ENCODE results near the gene OR8H3. TPM values are rescaled to one million over a fixed set of nuclear protein-coding genes. Genes with fewer than 3 reads are reported as not detected.
A peak's percentile ranks its signal among the peaks of the same experiment; 100 is the strongest.

The OR8H3 gene
- total RNA-seq (2014; rRNA removed; shearing (Covaris generic)) (not detected in 2 replicates), total RNA-seq (2022) (not detected in 2 replicates), Bru-seq, nascent RNA (not detected), BruChase-seq, experiment 1, labeled RNA remaining after a 6-hour chase (not detected), BruChase-seq, experiment 2, labeled RNA remaining after a 2-hour chase (not detected)
- long read RNA-seq: 0 reads

- no peaks in the 10 kb centered on the region for H3K36me3 ChIP-seq (ENCODE audit: insufficient read depth, low read length)
- H3K79me2 ChIP-seq (ENCODE audit: insufficient read depth, low read depth, low read length): no peaks in the 10 kb centered on the region
- H2AFZ ChIP-seq (ENCODE audit: low read length): no peak within 1 kb of the TSS
- POLR2A ChIA-PET: no interaction called here
- no peaks in the 10 kb centered on the region for H3K9me3 ChIP-seq (ENCODE audit: low read length)
- H3K4me3 ChIP-seq (ENCODE audit: low read depth, low read length, poor library complexity, severe bottlenecking): no peak within 1 kb of the TSS
- no peak within 1 kb of the TSS for H3K27ac ChIP-seq (ENCODE audit: low read depth, low read length, poor library complexity, severe bottlenecking)
- no TSS peak for BruUV-seq (replicated peaks)
- H3K9me2 ChIP-seq (ENCODE audit: insufficient read depth, low read length): no peaks in the 10 kb centered on the region
- no peaks in the 10 kb centered on the region for H4K20me1 ChIP-seq (ENCODE audit: insufficient read depth, low read length)
- CTCF ChIA-PET (ENCODE audit: unreplicated experiment): no interaction called here
- no peak for TF ChIP-seq CTCF (conservative IDR thresholded peaks at IDR 0.05; ENCODE audit: low read length)
- no peak for TF ChIP-seq EZH2phosphoT487 (IDR thresholded peaks at IDR 0.05; ENCODE audit: borderline replicate concordance, low read depth, low read length)
- H3K4me1 ChIP-seq (ENCODE audit: insufficient read depth, low read length, poor library complexity, severe bottlenecking): no peaks in the 10 kb centered on the region
- H3K4me2 ChIP-seq (ENCODE audit: low read length): no peak within 1 kb of the TSS
- no peak for DNase-seq (ENCODE audit: low spot score)
- intact Hi-C loops (cut with micrococcal nuclease; ENCODE audit: unreplicated experiment): no loop called here
Observed at GRCh38 chr11:56122073-56122472, at the start of gene OR8H3. OR8H3 (plus strand) TSS chr11:56122373; CDS start chr11:56122373, 0 bp downstream.

GRCh38 chr11:56089697-56090096 lies 32.5 kb upstream of the OR8H3 start:
- Histone ChIP-seq H2AFZ (ENCODE audit: low read length) (no peak overlapping the region), H3K9me3 (ENCODE audit: low read length) (no peaks in the 10 kb centered on the region), H3K4me2 (ENCODE audit: low read length) (no peak overlapping the region), H3K27ac (ENCODE audit: low read depth, low read length, poor library complexity, severe bottlenecking) (no peak overlapping the region), H3K4me1 (ENCODE audit: insufficient read depth, low read length, poor library complexity, severe bottlenecking) (no peaks in the 10 kb centered on the region), H4K20me1 (ENCODE audit: insufficient read depth, low read length) (no peaks in the 10 kb centered on the region), H3K4me3 (ENCODE audit: low read depth, low read length, poor library complexity, severe bottlenecking) (no peak overlapping the region), H3K9me2 (ENCODE audit: insufficient read depth, low read length) (no peaks in the 10 kb centered on the region), H3K36me3 (ENCODE audit: insufficient read depth, low read length) (no peaks in the 10 kb centered on the region), H3K79me2 (ENCODE audit: insufficient read depth, low read depth, low read length) (no peaks in the 10 kb centered on the region)
- ChIA-PET CTCF (ENCODE audit: unreplicated experiment) (no interaction called here), POLR2A (interaction anchor here (0.6 kb wide), 1 partner anchor 623 kb away, joined by 4 read pairs; no protein-coding TSS in a partner anchor)
- DNase-seq (ENCODE audit: low spot score): no peak
- no TSS peak for BruUV-seq (replicated peaks)
- TF ChIP-seq EZH2phosphoT487 (IDR thresholded peaks at IDR 0.05; ENCODE audit: borderline replicate concordance, low read depth, low read length) (no peak), CTCF (conservative IDR thresholded peaks at IDR 0.05; ENCODE audit: low read length) (peak; percentile 48; the same call in 1 of the 2 replicates)
- intact Hi-C loops (cut with micrococcal nuclease; ENCODE audit: unreplicated experiment): no loop called here

- Histone ChIP-seq H3K4me2 (ENCODE audit: low read length) (no peak within 1 kb of the TSS), H3K9me3 (ENCODE audit: low read length) (no peaks in the 10 kb centered on the region), H3K9me2 (ENCODE audit: insufficient read depth, low read length) (no peaks in the 10 kb centered on the region), H3K4me1 (ENCODE audit: insufficient read depth, low read length, poor library complexity, severe bottlenecking) (no peaks in the 10 kb centered on the region), H3K27ac (ENCODE audit: low read depth, low read length, poor library complexity, severe bottlenecking) (no peak within 1 kb of the TSS), H4K20me1 (ENCODE audit: insufficient read depth, low read length) (no peaks in the 10 kb centered on the region), H3K36me3 (ENCODE audit: insufficient read depth, low read length) (no peaks in the 10 kb centered on the region), H3K79me2 (ENCODE audit: insufficient read depth, low read depth, low read length) (no peaks in the 10 kb centered on the region), H3K4me3 (ENCODE audit: low read depth, low read length, poor library complexity, severe bottlenecking) (no peak within 1 kb of the TSS), H2AFZ (ENCODE audit: low read length) (no peak within 1 kb of the TSS)
- ChIA-PET CTCF (ENCODE audit: unreplicated experiment) (no interaction called here), POLR2A (no interaction called here)
- DNase-seq (ENCODE audit: low spot score): no peak
- intact Hi-C loops (cut with micrococcal nuclease; ENCODE audit: unreplicated experiment): no loop called here
- BruUV-seq (replicated peaks): no TSS peak
- TF ChIP-seq EZH2phosphoT487 (IDR thresholded peaks at IDR 0.05; ENCODE audit: borderline replicate concordance, low read depth, low read length) (no peak), CTCF (conservative IDR thresholded peaks at IDR 0.05; ENCODE audit: low read length) (no peak)
Observed at GRCh38 chr11:56093008-56093407, 29.2 kb upstream of the OR8H3 start, which contains the start of gene OR8I2. OR8I2 (plus strand) TSS chr11:56093308; CDS start chr11:56093308, 0 bp downstream.

All from OCI-LY7 (cell line).